Bone marrow (tissue), 2 donors: ENCODE results near the gene TGFA.

Experiments used
- DNase-seq, 2 donors: peaks; one replicate each; lab custom pipeline; 2025; lab: John Stamatoyannopoulos, UW

TGFA gene

GRCh38 chr2:70552501-70553333, 909 bp downstream of the TGFA start:
- DNase-seq = peak in 1 of 2 donors; percentile 49

DNA sequence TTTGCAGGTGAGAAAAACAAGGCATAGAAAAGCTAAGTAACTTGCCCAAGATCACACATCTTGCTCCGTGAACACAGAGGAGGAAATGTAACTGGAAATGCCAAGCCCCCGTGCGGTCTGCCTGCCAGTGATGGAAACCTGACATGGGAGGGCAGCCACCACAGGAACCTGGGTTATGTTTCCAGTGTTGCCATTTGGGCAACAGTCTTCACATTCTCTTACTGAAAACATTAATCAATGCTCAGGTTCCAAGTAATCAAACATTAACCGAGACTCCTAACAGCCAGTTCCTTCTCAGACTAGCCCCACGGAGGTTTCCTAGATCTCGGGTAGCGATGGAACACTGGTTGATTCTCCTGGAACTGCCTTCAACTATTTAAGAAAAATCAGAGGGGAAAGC, 2.5 kb downstream of the TGFA start:
- no peak for DNase-seq

DNA sequence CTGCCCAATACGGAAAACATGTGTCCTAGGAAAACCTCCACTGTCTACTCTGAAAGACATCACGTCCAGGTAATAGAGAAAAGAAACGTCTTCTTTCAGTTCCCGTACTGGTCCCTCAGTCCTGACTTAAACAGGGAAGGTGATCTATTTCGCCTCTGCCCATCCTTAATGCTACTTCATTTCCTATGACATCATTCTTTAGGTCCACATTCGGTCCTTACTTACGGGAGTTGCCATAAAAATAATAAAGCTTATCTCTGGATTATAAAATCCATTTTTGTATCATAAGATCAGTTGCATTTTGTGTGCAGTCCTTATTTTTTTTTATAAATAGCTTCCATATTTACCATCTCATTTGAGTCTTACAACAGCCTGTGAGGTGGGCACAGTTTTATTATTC, 3.7 kb downstream of the TGFA start:
- no peak for DNase-seq

GRCh38 chr2:70549064-70549710, 4.4 kb downstream of the TGFA start:
- DNase-seq = no peak

- no peak for DNase-seq
Measured at GRCh38 chr2:70548233-70548632, 5.4 kb downstream of the TGFA start.

DNA sequence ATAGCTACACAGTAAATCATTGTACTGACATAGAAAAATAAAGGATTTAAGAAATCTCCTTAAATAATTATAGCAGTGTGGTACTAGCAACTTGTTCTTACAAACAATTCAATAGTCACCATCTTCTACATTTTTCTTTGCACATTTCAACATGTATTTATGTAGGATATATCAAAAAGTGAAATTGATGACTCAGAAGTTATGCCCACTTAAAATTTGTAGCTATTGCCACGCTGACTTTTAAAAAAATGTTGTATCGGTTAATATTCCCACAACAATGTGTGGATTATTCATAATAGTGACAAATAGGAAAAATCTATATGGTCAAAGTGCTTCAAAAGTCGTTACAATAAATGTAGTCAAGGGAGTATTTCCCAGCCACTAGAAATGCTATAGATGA, 6.7 kb downstream of the TGFA start:
- DNase-seq = no peak

- no peak for DNase-seq
Measured at GRCh38 chr2:70546376-70546775, 7.2 kb downstream of the TGFA start.

DNA sequence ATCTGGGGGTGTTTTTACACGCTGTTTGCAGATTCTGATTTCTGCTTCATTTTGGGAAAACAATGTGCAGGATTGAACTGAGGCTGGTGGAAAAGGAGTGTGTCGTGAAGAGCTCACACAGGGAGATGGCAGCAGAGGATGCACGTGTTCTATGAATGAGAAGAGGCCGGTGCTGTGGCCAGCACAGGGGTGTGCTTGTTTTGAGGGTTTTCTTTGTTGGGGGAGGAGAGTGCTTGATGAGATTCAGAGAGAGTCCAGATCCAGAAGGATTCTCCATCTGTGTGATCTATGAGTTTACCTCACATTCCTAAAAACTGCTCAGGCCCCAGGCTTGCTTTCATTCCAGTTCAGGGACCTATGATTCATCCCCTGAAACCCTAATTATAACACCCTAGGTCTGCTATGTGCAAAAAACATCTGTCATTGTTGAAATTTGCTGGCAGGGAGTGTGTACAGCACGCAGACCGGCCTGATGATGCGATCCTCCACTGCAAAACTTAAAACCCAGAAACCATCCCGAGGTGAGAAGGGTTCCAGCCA, 12.1 kb downstream of the TGFA start:
- DNase-seq = no peak

- DNase-seq = no peak
Measured at GRCh38 chr2:70537840-70538239, 15.8 kb downstream of the TGFA start.

DNA sequence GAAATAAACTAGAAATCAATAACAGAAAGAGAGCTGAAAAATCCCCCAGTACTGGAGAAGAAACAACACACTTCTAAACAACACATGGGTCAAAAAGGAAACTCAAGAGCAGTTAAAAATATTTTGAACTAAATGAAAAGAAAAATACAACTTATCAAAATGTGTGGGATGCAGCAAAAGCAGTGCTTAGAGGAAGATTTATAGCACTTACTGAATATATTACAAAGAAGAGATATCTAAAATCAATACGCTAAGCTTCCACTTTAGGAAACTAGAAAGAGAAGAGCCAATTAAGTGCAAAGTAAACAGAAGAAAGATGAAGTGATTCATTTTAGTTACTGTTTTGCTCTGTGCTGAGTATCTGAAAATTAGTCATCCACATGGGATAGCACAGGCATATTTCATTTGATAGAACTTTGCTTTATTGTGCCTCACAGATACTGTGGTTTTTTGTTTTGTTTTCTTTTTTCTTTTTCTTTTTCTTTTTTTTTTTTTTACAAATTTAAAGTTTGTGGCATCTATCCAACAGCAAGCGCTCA, 17.0 kb downstream of the TGFA start:
- DNase-seq = no peak

DNA sequence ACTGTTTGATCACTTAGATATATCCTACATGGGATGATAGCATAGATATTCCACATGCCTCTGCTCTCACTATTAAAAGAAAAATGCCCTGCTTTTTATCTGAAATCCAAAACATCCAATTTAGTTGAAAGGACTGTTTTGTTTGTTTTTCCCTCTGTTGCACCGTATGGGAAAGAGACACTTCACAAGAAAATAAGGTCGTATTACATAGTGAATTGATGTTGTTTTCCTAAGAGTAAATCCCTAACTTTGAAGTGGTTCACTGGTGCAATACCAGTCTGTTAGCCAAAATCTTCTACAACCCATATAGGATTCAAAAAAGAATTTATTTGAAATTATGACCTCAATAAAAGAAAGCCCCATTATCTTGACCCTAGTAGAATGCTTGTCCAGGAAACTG, 18.1 kb downstream of the TGFA start:
- no peak for DNase-seq

- DNase-seq = no peak
Measured at GRCh38 chr2:70534183-70534836, 19.3 kb downstream of the TGFA start.

DNA sequence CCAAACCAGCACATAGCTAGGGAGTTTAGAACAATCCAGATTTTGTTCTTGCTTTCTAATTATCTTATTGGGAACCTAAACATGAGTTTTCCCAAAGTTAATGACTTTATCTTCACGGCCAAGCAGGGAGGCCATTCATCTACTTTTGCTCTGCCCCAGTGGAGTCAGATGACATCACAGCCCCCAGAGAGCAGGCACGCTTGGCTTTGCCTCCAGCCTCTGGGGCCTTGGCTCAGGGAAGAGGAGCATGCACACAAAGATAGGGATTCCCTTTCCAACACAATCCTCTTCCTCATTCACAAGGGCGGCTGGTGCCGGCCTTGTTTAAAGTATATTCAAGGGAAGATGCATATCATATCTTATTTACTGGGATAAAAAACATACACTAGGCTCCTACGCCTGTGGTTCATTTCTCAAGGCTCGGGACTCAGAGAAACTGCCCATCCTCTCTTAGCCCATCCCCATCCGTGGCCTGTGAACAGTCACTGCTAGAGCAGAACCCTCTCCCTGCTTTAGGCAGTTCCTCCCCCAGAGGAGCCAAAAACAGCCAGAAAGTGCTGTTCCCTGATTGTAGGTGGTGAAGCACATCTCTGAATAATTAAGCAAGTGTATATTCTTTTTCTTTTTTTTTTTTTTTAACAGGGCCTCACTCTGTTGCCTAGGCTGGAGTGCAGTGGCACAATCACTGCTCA, 21.2 kb downstream of the TGFA start:
- no peak for DNase-seq

- DNase-seq = no peak
Measured at GRCh38 chr2:70531419-70532086, 22.1 kb downstream of the TGFA start.

DNA sequence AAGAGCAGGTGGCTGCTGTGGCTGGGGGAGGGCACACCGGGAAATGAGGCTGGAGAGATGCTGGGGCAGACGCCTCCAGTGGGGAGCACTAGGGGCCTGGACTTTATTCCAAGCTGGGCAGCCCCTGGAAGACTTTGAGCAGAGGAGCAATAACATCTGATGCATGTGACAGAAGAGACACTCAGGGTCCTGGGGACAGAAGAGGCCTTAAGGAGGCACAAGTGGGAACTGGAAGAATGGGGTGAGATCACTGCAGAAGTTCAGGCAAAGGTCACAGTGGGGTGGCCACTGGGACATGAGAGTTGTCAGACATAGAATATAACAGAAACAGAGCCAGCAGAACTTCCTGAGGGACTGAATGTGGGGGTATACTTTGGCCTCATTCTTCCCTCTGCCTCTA, 24.0 kb downstream of the TGFA start:
- no peak for DNase-seq

DNA sequence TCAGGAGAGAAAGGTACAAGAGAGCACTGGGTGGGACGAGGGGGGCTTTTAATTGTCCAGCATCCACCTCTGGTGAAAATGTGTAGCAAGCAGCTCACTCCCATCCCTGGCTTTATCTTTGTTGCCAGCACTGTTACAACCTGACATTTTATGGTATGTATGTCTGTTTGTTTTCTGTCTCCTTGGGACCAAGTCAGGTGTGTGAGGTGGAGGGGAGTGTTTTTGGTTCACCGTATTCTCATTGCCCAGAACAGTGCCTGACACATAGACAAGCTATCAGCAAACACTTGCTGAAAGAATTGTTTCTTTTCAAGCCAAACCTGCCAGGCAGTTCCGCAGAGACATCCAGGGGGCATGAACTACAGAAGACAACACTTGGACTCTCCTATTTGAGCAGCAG, 24.7 kb downstream of the TGFA start:
- DNase-seq = no peak

- DNase-seq = no peak
Measured at GRCh38 chr2:70528276-70528675, 25.4 kb downstream of the TGFA start.

- no peak for DNase-seq
Measured at GRCh38 chr2:70527447-70528080, 26.1 kb downstream of the TGFA start.

GRCh38 chr2:70526126-70526525, 27.5 kb downstream of the TGFA start:
- no peak for DNase-seq

- DNase-seq = no peak
Measured at GRCh38 chr2:70525032-70525431, 28.6 kb downstream of the TGFA start.
